Astrocyte of the hippocampus (primary cell): Measurements from ENCODE around the gene GABRD.

Experiments used
- DNase-seq: peaks from one replicate; pipeline ENCODE4 v3.0.0; 2011; ENCODE audit warnings: low read depth, low spot score

Gene GABRD

GRCh38 chr1:2076826-2077225 lies 57.7 kb downstream of the GABRD start:
- DNase-seq = no peak

- no peak for DNase-seq
These were observed 59.0 kb downstream of the GABRD start for GRCh38 chr1:2078170-2078569.

- no peak for DNase-seq
These were observed 60.4 kb downstream of the GABRD start for GRCh38 chr1:2079396-2080085.

GRCh38 chr1:2080140-2080539 lies 61.0 kb downstream of the GABRD start:
- DNase-seq = no peak
